Hematopoietic multipotent progenitor cell treated with erythropoietin and hydrocortisone succinate and interleukin-3 and kit ligand, for 4 days (in vitro differentiated cells): ENCODE data around the gene EIF3F.
"Not testable (repeated sequence)": the region's sequence is repeated elsewhere in the genome, so short reads cannot be mapped to it uniquely, and the experiment has no call there.

Experiments
- DNase-seq: peaks from one replicate; pipeline ENCODE4 v3.0.0-alpha.2; 2015

Gene EIF3F

GRCh38 chr11:7986768-7987559 lies at the start of gene EIF3F:
Gene EIF3F (plus strand): TSS chr11:7987337. CDS start chr11:7987353, 16 bp downstream.
- DNase-seq, result peak; percentile 99

- no peak for DNase-seq
Measured at GRCh38 chr11:7941146-7941545, 46.0 kb upstream of the EIF3F start.

GRCh38 chr11:7941608-7942007 lies 45.5 kb upstream of the EIF3F start, which contains the start of gene OR10A3:
Gene OR10A3 (minus strand): TSS chr11:7941708. CDS start chr11:7939520, 2,188 bp downstream.
- DNase-seq, result no peak

- DNase-seq, result no peak
Measured at GRCh38 chr11:7944123-7944522, 43.0 kb upstream of the EIF3F start.

GRCh38 chr11:7949934-7950333 lies 37.2 kb upstream of the EIF3F start:
- DNase-seq, result no peak

- DNase-seq, result no peak
Measured at GRCh38 chr11:7955191-7955590, 31.9 kb upstream of the EIF3F start.

- DNase-seq, result no peak
Measured at GRCh38 chr11:7964261-7964660, 22.9 kb upstream of the EIF3F start.

- no peak for DNase-seq
Measured at GRCh38 chr11:7964873-7965272, 22.3 kb upstream of the EIF3F start.

GRCh38 chr11:7965386-7965785 lies 21.8 kb upstream of the EIF3F start, which contains the start of gene NLRP10:
Gene NLRP10 (minus strand): TSS chr11:7965447. CDS start chr11:7963495, 1,952 bp downstream.
- DNase-seq, result no peak

- no peak for DNase-seq
Measured at GRCh38 chr11:7967097-7967496, 20.0 kb upstream of the EIF3F start.

GRCh38 chr11:7967826-7968225 lies 19.3 kb upstream of the EIF3F start:
- DNase-seq, result no peak

GRCh38 chr11:7968686-7969085 lies 18.5 kb upstream of the EIF3F start:
- no peak for DNase-seq

GRCh38 chr11:7969756-7970646 lies 17.1 kb upstream of the EIF3F start:
- no peak for DNase-seq

- no peak for DNase-seq
Measured at GRCh38 chr11:7971846-7972245, 15.3 kb upstream of the EIF3F start.

- DNase-seq, result no peak
Measured at GRCh38 chr11:7973011-7973410, 14.1 kb upstream of the EIF3F start.

- no peak for DNase-seq
Measured at GRCh38 chr11:7974668-7975067, 12.5 kb upstream of the EIF3F start.

- DNase-seq, result no peak
Measured at GRCh38 chr11:7977232-7977917, 9.8 kb upstream of the EIF3F start.

GRCh38 chr11:7981619-7982157 lies 5.4 kb upstream of the EIF3F start:
- no peak for DNase-seq

- DNase-seq, result no peak
Measured at GRCh38 chr11:7982582-7983119, 4.5 kb upstream of the EIF3F start.

- no peak for DNase-seq
Measured at GRCh38 chr11:7983832-7984590, 3.1 kb upstream of the EIF3F start.

GRCh38 chr11:7987560-7987883 lies 385 bp downstream of the EIF3F start:
- DNase-seq, result not testable (repeated sequence)
